LoVo (cell line): Measurements from ENCODE around the gene IQCK.

Experiments used
- DNase-seq: peaks from one replicate; pipeline ENCODE4 v3.0.0-alpha.2; 2016; ENCODE audit warnings: low spot score

The IQCK gene

DNA sequence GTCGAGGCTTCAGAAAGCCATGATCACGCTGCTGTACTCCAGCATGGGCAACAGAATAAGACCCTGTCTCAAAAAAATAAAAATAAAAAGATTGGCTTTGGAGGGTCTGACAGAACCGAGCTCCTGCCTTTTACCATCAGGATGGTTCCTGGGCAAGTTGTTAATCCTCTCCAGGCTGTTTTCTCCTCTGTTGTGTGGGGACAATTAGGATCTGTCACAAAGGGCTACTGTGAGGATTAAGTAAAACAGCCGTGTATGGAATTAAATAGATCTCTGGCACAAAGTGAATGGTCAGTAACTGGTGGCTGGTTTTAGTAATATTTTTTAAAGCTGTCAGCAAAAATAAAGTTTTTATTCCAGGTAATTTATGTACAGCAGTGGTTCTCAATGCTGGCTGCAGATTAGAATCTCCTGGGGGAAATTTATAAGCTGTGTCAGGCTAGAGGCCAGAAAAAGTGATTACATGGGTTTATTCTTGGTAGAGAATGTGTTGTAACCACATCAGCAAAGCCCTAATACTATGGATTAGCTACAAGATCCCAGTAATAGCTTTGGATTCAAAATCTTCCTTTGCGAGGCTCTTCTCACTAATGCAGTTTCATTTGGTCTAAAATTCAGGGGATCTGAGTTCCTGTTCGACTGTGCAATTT lies 119.4 kb downstream of the IQCK start:
- DNase-seq, result no peak

DNA sequence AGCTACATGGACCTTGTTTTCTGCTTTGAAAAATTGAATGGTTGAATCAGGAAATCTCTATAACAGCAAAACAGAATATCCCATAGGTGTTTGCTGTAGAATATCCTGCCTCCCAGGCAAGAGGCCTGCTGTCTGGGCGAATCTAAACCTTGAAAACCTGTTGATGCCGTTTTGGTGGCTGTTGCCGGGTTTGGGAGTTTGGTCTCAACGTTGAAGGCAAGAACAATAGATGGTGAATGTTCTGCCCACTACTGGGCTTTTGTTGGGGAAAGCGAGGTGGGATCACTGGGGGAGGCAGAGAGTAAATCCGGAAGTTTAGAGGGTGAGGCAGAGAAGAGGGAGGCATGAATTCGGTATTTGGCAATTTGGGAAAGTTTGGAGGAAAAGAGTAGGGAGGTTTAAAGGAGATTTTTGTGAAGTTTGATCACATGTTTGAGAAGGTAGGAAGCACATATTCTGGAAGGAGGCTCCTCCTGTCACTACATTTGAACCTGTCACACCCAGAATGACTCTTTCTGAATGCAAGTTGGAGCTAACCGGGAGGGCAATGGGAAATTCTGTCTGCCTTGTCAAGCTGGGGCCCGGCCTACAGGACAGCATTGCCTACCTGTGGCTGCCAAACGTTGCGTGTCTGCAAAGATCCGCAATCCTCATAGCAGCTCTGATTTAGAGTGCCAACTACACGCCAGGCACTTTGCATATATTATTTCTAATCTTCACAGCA lies 120.1 kb downstream of the IQCK start:
- no peak for DNase-seq

DNA sequence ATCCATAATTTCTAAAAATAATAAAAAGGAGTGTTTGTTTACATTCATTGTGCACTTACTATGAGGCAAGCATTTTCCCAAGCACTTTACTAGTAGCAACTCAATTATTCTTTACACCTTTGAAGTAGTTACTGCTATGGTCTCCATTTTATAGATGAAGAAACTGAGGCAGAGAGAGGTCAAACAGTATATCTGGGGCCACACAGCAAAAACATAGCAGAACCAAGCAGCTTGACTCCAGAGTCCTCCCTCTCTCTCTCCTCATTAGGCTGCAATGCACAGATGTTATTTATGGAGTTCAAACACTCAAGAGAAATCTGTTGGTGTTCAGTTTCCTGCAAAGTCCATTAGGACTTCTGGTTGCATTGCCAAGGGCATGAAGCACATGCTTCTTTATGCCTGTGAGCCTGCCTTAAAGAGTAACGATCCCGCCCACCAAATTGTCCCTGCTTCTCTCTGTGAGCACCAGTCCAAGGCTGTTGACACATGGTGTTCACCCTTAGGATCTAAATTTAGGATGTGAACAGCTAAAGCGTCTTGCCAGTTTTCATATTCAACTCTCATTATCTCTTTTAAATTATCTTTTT lies 122.5 kb downstream of the IQCK start:
- DNase-seq, result no peak

DNA sequence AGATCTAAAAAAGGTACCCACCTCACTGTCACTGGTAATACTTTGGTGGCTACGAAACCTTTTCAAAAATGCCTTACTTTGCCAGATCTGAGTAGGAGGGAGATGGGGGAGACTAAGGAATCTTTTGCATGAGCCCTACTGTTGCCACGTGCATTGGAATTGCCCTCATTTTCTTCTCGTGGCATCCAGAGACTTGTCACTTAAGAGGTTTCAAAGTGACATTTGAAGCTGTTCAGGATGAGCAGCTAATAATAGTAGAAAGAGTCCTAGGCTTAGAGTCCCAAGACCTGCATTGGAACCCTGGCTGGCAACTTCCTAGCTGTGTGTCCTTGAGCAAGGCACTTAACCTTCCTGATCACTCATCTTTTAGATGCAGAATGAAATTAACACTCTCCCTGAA lies 123.1 kb downstream of the IQCK start:
- no peak for DNase-seq

DNA sequence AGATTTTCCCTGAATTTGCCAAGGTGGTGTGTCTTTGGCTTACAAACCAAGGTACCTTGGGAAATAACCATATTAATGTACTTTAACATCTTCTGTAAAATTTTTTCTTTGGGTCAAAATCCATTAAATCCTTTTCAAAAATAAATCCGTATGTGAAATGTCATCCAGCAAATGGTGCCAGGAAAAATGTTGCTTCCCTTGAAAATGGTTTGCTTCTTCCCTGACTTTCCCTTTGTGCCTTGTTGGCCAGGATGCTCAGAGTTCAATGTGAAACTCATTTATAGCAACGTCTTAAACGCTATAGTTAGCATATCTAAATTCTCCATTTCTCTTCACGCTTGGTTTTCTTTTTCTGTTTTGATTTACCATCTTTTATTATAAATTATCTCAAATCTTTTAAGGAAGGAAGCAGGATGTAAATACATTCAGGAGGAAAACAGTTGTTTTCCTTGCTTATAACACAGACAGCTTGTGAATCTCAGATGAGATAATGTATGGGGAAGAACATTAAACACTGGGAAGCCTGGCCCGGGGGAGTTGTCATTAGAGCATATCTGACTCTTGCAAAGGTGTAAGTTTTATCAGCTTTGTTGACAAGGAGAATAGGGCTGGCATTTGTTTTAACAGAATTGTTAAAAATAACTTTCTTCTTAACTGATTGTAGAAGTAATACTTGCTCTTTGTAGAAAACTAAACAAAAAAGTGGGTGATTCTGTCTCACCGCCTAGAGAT lies 124.5 kb downstream of the IQCK start:
- no peak for DNase-seq

DNA sequence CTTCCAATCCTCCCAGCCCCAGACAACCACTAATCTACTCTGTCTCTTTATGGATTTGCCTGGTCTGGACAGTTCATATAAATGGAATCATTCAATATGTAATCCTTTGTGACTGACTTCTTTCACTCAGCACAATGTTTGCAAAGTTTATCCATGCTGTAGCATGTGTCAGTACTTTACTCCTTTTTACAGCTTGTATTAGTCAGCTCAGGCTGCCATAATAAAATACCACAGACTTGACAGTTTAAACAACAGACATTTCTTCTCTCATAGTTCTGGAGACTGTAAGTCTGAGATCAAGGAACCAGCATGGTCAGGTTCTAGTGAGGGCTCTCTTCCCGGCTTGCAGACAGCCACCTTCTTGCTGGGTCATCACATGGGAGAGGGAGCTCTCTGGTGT lies 125.3 kb downstream of the IQCK start:
- DNase-seq, result no peak

DNA sequence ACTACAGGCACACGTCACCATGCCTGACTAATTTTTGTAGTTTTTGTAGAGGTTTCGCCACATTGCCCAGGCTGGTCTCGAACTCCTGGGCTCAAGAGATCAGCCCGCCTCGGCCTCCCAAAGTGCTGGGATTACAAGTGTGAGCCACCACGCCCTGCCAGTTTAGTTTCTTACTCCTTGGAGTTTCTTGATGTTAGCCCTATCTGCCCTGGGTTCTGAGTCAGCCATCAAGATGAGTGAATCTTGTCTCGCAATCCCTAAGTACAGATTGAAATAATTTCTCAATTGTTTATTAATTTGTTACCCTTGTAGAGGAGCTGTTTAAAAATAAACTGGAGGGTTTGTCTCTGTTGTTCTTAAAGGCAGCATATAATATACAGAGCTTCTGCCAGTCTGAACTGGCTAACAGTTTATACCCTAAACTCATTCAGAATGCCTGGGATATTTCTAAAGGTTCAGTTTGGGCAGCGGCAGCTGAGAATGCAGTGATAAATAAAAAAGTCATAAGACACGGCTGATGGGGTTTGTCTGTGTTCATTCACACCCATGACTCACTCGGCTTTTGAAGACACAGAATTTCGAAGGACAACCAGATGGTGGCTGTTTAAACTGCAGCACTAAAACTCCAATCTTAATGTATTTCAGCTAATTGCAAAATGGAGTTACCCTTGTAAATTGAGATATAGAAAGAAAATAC lies 127.0 kb downstream of the IQCK start:
- DNase-seq, result no peak

DNA sequence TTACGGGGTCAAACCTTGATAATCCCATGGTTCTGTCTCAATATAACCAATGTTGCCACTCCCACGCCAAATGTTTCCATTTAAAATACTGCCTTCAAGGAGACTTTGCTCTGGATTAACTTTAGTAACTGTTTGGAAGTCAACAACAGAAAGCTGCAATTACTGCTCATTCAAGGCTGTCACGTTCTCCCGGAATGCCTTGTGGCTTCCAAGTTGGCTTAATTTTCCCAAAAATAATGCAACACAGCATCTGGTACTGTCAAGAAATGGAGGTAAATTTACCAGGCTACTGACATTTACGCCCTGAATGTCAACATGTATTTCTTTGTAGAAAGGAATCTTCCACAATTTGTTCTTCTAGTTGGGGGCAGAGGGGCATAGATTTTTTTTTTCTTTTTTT lies 128.4 kb downstream of the IQCK start:
- DNase-seq, result no peak

DNA sequence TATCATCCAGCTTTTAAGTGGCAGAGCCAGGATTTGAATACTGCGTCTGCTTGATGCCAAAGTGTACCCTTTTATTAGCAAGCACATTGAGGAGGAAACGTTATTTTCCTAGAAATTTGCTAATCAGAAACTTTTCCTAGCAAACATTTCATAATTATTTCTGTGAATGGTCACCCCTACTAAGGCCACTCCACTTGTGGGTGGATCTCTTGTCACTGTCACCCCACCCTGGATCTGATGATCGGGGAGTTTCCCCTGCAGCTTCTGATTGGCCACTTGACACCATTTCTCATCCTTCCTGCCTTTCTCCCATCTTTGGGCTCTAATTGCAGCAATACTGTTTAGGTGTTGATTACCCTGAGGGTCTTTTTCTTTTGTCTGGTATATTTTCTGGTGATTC lies 130.7 kb downstream of the IQCK start:
- DNase-seq, result no peak

DNA sequence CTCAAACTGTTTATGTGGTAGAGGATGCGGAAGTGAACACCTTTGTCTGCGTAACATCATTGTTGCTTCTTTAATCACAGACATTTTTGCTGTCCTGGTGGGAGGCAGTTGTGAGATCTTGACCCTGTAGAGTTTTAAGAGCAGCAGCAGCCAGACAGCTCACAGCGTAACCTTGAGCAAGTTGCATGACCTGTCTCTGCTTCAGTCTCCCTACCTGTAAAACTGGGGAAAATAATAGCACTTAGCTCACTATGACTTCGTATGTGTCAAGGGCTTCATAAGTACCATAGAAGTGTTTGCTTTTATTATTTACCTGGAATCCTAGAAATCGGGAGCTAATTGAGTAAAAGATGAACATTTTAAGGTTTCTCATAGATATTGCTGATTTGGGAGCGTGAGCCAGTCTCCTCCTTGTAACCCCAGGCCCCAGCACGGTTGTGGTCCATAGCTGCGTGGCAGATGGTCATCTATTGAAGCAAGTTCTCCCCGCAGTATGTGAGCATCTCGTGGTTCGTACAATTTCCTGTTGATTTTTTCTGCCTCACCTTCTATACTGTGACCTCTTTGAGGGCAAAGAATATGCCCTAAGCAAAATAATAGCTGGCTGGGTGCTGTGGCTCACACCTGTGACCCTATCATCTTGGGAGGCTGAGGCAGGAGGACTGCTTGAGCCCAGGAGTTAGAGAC lies 132.2 kb downstream of the IQCK start:
- DNase-seq, result no peak

DNA sequence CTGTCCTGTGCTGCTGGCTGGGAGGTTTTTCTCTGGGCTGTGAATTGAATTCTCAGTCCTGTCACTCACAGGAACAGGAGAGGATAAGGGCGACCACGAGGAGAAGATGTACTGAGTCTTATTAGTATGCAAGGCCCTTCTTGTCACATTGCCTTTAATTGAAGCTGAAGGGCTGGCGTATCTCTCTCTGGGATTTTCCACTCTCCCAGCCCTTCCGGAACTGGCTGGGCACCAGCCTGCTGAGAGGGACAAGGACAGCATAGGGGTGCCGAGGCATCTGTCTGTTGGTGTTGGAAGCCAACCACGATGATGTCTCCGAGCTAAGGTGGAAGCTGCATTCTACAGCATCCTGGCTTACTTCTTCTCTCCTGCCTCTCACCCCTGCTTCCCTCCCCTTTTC lies 133.4 kb downstream of the IQCK start:
- no peak for DNase-seq

DNA sequence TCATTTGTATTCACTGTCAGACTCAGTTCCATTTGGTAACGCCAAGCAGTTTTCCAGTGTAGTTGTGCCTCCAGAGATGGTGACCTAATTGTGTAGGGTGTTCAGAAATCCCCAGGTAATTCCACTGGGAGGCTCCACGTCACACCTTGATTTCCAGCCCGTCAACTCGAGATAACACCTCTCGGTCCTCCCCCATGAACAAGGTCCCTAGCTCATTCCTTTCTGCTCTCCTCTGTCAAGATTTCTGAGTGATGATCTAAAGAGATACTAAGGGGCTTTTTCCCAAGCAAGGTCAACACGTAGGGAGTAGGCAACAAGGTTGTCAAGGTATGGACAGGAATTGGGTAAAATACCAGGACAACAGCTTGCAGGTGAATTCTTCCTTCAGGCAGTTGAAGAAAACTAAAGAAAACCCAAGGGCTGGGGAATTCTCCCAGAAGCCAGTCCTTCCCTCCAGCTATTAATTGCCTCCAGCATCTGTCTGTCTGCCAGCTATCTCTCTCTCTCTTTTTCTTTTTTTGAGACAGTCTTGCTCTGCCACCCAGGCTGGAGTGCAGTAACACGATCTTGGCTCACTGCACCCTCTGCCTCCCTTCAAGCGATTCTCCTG lies 135.2 kb downstream of the IQCK start:
- no peak for DNase-seq

DNA sequence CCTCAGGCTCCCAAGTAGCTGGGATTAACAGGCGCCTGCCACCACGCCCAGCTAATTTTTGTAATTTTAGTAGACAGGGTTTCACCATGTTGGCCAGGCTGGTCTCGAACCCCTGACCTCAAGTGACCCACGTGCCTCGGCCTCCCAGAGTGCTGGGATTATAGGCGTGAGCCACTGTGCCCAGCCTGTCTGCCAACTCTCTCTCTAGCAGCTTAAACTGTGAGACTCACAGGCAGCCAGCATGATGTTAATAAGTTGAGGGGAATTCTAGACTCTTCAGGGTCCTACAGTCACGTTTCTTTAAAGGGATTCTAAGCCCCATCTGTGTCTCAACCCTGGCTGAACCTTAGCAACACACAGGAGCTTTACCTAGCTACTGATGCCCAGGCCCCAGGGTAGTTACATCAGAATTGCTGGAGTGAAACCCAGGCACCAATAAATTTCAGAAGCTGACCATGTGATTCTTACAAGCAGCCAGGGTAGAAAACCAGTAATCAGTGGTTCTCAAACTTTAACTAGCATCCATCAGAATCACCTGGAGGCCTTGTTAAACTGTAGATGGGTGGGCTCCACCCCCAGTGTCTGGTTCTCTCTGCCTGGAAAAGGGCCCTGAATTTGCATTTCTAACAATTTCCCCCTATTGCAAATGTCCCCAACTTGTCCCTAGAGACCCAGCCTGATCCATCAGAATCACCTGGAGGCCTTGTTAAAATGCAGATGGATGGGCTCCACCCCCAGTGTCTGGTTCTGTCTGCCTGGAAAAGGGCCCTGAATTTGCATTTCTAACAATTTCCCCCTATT lies 135.9 kb downstream of the IQCK start:
- no peak for DNase-seq

DNA sequence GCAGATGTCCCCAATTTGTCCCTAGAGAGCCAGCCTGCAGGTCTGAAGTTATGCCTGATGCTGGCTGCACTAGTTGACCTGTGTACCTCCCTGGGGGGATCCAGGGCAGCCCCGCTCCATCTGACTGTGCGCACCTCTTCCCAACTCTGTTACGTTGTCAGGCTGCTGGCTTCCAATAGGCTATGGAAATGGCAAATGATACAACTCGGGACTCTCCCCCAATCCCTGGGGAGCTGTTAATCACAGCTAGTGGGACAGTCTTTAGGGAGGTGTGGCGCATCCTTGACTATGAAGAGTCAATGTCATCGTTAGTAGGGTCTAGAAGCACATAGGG lies 136.4 kb downstream of the IQCK start:
- DNase-seq, result no peak

DNA sequence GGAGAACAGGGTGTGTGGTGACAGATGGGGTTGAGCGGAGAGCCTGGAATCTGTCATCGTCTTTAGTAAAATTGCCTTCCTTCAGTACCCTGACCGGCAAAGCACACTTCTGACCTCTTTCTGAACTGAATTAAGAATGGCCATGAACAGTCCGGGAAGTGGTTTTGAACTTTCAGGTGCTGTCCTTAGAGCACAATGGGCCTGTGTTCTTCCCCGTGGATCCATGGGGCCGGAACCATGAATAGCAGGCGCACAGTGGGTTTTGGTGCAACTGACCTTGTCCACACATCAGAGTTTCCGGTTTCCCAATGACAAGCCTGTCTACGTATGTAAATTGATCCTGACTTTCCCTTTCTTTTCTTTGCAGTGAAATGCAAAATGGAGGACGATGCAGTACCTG lies 138.0 kb downstream of the IQCK start:
- no peak for DNase-seq

DNA sequence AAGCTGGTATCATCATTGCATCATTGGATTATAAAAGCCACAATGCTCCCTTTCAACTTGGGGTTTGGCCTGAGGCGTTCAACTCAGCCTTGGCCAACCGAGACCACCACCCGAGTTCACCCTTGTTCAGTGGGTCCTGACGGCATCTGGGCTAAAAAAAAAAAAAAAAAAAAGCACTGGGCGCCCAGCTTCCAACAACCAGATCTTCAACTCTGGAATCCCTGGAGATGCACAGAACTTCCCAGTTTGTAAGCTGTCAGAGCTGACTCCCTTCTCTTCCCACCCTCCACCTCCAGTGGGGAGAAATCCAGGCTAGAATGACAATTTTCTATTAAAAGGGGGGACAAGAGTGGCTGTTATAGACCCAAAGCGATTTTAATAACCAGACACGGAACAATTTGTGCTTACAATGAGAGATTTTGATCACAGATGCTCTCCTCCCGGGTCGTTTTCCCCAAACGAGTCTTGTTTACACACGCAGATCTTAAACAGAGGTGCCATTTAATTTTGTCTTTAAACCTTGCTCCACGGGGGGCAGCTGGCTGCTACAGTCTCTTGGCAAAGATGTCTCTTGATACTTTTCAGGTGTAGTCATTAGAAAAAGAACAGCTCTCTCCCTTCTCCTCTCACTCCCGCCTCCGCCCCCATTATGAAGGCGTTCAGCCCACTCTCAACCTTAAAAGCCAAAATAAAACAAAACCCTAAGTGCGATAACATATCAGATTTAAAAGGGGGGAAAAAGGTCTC lies 139.7 kb downstream of the IQCK start:
- DNase-seq, result no peak

DNA sequence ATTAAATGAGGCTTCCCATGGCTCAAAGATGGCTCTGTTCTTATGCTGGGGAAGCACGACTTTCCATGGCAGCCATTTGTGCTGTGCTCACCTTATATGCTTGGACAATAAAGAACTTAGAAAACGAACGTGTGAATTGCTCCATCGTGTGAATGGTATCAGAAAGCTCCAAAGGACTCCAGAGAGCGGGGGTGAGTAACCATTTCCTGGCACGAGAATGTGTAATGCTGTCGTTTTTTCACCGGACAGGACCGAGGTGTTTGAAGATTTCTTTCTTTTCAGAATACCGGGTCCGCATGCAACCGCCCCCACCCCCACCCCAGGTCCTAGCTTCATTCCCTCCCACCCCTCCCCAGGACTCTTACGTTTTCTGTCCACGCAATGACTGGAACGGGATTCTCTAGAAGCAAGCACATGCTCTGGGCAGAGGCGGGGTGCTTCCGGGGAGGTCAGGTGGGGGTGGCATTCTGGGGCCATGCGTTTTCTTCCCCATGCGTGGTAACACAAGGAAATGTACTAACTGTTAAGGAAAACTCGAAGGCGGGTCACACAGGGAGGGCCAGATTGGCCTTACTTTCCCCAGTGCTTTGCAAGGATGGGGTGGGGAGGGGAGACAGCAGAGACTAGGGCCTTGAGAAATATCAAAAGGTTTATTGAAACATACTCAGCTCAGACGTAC lies 140.4 kb downstream of the IQCK start:
- no peak for DNase-seq

DNA sequence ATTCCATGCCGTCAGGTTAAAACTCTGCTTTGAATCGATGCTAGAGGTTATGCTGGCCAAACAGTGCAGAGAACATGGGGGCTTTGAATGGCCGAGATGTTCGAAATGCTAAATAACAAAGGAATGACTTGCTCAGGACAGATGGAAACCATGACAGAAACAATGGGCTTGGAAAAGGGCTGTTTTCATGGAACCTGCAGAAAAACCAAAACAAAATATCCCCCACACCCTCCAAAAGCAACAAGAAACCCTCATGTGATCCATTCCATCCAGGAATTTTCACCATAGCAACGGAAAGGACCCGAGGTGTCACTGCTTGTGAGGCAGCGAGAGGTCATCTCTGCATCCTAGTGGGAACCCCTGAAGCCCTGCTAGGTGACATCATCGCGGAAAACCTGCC lies 141.1 kb downstream of the IQCK start:
- DNase-seq, result no peak

DNA sequence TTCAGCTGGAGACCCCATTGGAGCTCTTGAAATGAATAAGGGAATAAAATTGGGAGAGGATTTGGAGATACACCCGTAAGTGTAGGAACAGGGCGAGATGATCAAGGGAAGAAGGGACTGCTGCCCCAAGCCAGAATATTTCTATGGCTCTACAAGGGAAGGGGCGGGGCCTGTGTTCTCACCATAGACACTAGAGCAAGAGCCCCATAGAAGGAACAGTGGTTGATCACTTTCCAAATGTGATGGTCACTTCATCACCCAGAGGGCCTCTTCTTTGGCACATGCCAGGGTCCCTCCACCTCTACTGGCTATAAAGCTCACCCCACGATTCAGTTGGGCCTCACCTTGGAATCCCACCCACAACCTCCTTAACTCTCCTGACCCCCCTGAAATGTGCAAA lies 141.5 kb downstream of the IQCK start:
- no peak for DNase-seq
